Mucosa of descending colon (tissue), 3 donors: ENCODE data around the gene RIN3. TPM values are rescaled to one million over a fixed set of nuclear protein-coding genes. Genes with fewer than 3 reads are reported as not detected.

Experiments
- ATAC-seq: fragments of 200-7000 bp; cut with Tn5 transposase; one replicate; pipeline ENCODE4 v1.9.1; 2020; ENCODE audit warnings: mild to moderate bottlenecking, moderate library complexity
- DNase-seq, 3 donors: peaks; one replicate each; pipeline ENCODE4 v3.0.0-alpha.2; 2020
- H3K36me3 ChIP-seq: fragments of 200-600 bp; one replicate; pipeline ENCODE4 v1.8.0; 2021; ENCODE audit warnings: low read depth, mild to moderate bottlenecking
- H3K4me1 ChIP-seq: fragments of 200-600 bp; one replicate; pipeline ENCODE4 v1.8.0; 2021; ENCODE audit warnings: low read depth, mild to moderate bottlenecking
- H3K4me3 ChIP-seq: fragments of 200-600 bp; one replicate; pipeline ENCODE4 v1.8.0; 2021; ENCODE audit warnings: mild to moderate bottlenecking
- H3K9me3 ChIP-seq: fragments of 200-600 bp; one replicate; pipeline ENCODE4 v1.8.0; 2021; ENCODE audit warnings: mild to moderate bottlenecking
- CTCF ChIP-seq: fragments of 200-600 bp; IDR thresholded peaks from one replicate; pipeline ENCODE4 v1.8.0; 2022; ENCODE audit warnings: antibody characterized with exemption, mild to moderate bottlenecking
- intact Hi-C, 2 donors: fragments of 100-400 bp; cut with DNase I in 1 of 2; cut with micrococcal nuclease in 1 of 2; formaldehyde crosslinking; loops; one replicate each; pipeline versions ENCODE4 v1.11.0 to v1.11.1; 2022; cut with DNase I, micrococcal nuclease
- total RNA-seq, 3 donors: library from RNA; stranded (reverse); fragmentation: NEBNext Ultra II Directional in 2 of 3; extraction: Animal tissue kit (Norgen Biotek cat#: 25700) in 2 of 3; gene quantifications; one replicate each; pipeline versions ENCODE4 v1.2.1 to v1.2.4, GENCODE V29; 2021 to 2023
- donor health status: DM: no; HTN: no; CAD: no; lungs with moderate emphysema.
- donor health status: DM: no; HTN: no; CAD: no.
- donor health status: DM: no; HTN: yes; CAD: no.

RIN3 gene
- total RNA-seq, 3 donors from 2014 or later = 26.2 to 51.0 (median 32.9) TPM

- DNase-seq = no peak
- TF ChIP-seq CTCF = no peak
- intact Hi-C loops = no loop called here
Observed at GRCh38 chr14:92473969-92474535, 39.5 kb upstream of the RIN3 start.

DNA sequence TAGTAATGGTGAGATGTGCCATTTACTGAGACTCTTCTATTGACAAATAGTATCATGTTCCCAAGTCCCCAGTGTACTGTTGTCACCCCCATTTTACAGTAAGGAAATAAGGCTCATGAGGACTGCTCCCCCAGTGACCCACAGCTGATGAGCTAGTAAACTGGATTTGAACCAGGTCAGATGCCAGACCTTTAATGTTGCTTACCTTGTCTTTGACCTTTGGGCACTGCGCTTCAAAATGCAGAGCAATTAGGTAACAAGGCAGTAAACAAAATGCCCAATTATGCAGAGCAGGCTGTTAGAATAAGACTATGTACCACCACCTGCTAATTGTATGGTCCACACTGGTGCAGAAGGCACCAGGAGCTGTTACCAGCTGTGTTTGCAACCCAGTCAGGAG, 38.5 kb upstream of the RIN3 start:
- no peak for TF ChIP-seq CTCF
- intact Hi-C loops = no loop called here
- Histone ChIP-seq H3K4me3 (no peak overlapping the region), H3K9me3 (no peaks in the 10 kb centered on the region), H3K4me1 (no peaks in the 10 kb centered on the region), H3K36me3 (no peaks in the 10 kb centered on the region)
- no peak for ATAC-seq
- no peak for DNase-seq

More at GRCh38 chr14:92473969-92474535, 39.5 kb upstream of the RIN3 start:
- no peaks in the 10 kb centered on the region for H3K4me1 ChIP-seq
- H3K36me3 ChIP-seq = no peaks in the 10 kb centered on the region
- H3K9me3 ChIP-seq = no peaks in the 10 kb centered on the region
- ATAC-seq = no peak
- H3K4me3 ChIP-seq = no peak overlapping the region

- no peak for ATAC-seq
- no peaks in the 10 kb centered on the region for H3K4me1 ChIP-seq
- intact Hi-C loops = no loop called here
- no peak overlapping the region for H3K4me3 ChIP-seq
- H3K36me3 ChIP-seq = no peaks in the 10 kb centered on the region
- TF ChIP-seq CTCF = no peak
- DNase-seq = no peak
- H3K9me3 ChIP-seq = no peaks in the 10 kb centered on the region
Observed at GRCh38 chr14:92475451-92476187, 38.0 kb upstream of the RIN3 start.

GRCh38 chr14:92480856-92481255, 32.7 kb upstream of the RIN3 start:
- H3K4me3 ChIP-seq = no peak overlapping the region
- no peak for DNase-seq
- intact Hi-C loops = no loop called here
- no peaks in the 10 kb centered on the region for H3K4me1 ChIP-seq
- TF ChIP-seq CTCF = no peak
- no peaks in the 10 kb centered on the region for H3K36me3 ChIP-seq
- H3K9me3 ChIP-seq = no peaks in the 10 kb centered on the region
- no peak for ATAC-seq

DNA sequence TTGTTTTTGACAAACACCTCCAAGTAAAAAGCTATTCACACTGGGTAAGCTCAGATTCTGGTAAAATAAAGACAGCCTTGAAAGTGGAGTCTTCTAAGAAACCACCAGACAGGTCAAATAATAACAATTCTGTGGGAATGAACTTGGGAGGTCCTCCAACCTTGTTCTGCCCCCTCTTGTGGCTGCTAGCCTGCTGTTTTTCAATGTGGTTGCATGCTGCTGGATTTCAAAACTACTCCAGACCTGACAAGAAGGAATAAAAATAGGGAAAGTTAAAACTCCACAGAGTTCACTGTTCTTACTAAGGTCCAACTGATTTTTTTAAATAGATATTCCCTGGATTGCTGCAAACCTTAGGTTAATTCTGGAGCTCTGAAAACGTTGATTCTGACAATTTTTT, 32.2 kb upstream of the RIN3 start:
- no peak for TF ChIP-seq CTCF
- intact Hi-C loops = no loop called here
- Histone ChIP-seq H3K4me1 (no peaks in the 10 kb centered on the region), H3K9me3 (no peaks in the 10 kb centered on the region), H3K4me3 (no peak overlapping the region), H3K36me3 (no peaks in the 10 kb centered on the region)
- ATAC-seq (no peak), DNase-seq (no peak)
